Peyer's patch (tissue), 4 donors: ENCODE measurements around the gene SLC1A1. TPM values are rescaled to one million over a fixed set of nuclear protein-coding genes. Genes with fewer than 3 reads are reported as not detected.
A peak's percentile ranks its signal among the peaks of the same experiment; 100 is the strongest.

ENCODE experiments used
- DNase-seq, 3 donors: peaks; one replicate each; pipeline ENCODE4 v3.0.0-alpha.2; 2017 to 2019
- H3K27ac ChIP-seq, 4 donors: fragments of 200-600 bp; sonication (generic); one replicate each; pipeline ENCODE4 v1.5.1; 2016 to 2019
- H3K27me3 ChIP-seq, 2 donors: fragments of 200-600 bp; sonication (generic); one replicate each; pipeline ENCODE4 v1.5.1; 2019
- H3K36me3 ChIP-seq, 3 donors: fragments of 200-600 bp; sonication (generic); one replicate each; pipeline ENCODE4 v1.5.1; 2016 to 2019
- H3K4me1 ChIP-seq, 4 donors: fragments of 200-600 bp; sonication (generic); one replicate each; pipeline ENCODE4 v1.5.1; 2016 to 2019
- H3K4me3 ChIP-seq, 4 donors: fragments of 200-600 bp; sonication (generic); 1 replicate in 3 of 4; 2 replicates in 1 of 4; pipeline ENCODE4 v1.5.1; 2016 to 2019; ENCODE audit warnings: mild to moderate bottlenecking in 1 of 4
- H3K9me3 ChIP-seq, 4 donors: fragments of 200-600 bp; sonication (generic); one replicate each; pipeline ENCODE4 v1.5.1; 2016 to 2019; ENCODE audit warnings: mild to moderate bottlenecking in 1 of 4
- POLR2A ChIP-seq, 2 donors: fragments of 450-650 bp; IDR thresholded peaks; one replicate each; pipeline ENCODE4 v1.5.1; 2017; ENCODE audit warnings: antibody characterized with exemption in 2 of 2, mild to moderate bottlenecking in 2 of 2, moderate library complexity in 2 of 2
- total RNA-seq, 4 donors: library from RNA; depleted of rRNA; stranded (reverse); fragments of >200 nt; gene quantifications; one replicate each; pipeline ENCODE4 v1.1.0, GENCODE V29; 2016
- TF ChIP-seq, protein P1 (sequence below), 6 experiments: fragments of 450-650 bp in 4 of 6; fragments of 200-600 bp in 2 of 6; sonication (generic) in 1 of 6; IDR thresholded peaks; one replicate each; pipeline ENCODE4 v1.5.1; 2017 to 2019; ENCODE audit warnings: antibody characterized with exemption in 6 of 6, mild to moderate bottlenecking in 3 of 6, moderate library complexity in 1 of 6

The SLC1A1 gene
- total RNA-seq, 4 donors from 2014 or later: 5.0 to 357 (median 145) TPM

DNA sequence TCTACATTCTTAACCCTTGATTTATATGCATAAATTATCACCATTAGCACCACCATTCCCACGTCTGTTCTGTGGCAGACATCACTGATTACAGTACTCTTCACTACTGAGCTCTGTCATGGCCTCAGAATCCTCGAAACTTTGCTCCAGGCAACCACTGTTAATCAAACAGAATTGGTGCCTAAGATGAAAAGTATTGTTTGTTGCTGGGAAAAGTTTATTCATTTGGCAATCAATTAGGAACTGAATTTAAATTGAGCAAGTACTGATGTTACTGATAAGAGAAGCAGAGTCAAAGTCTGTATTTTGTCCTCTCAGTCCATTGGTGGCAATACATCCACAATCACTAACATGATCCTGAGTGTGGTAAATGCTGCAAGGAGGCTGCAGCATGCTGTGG lies 12.8 kb downstream of the SLC1A1 start:
- Histone ChIP-seq H3K27me3 (no peaks in the 10 kb centered on the region), H3K9me3 (no peaks in the 10 kb centered on the region), H3K4me1 (peaks cover 0 to 13% (median 1%) of the 10 kb centered on the region in 4 donors), H3K36me3 (no peaks in the 10 kb centered on the region), H3K4me3 (no peak overlapping the region), H3K27ac (peak overlapping the region in 1 of 4 donors; percentile 23)
- TF ChIP-seq, protein P1, sequence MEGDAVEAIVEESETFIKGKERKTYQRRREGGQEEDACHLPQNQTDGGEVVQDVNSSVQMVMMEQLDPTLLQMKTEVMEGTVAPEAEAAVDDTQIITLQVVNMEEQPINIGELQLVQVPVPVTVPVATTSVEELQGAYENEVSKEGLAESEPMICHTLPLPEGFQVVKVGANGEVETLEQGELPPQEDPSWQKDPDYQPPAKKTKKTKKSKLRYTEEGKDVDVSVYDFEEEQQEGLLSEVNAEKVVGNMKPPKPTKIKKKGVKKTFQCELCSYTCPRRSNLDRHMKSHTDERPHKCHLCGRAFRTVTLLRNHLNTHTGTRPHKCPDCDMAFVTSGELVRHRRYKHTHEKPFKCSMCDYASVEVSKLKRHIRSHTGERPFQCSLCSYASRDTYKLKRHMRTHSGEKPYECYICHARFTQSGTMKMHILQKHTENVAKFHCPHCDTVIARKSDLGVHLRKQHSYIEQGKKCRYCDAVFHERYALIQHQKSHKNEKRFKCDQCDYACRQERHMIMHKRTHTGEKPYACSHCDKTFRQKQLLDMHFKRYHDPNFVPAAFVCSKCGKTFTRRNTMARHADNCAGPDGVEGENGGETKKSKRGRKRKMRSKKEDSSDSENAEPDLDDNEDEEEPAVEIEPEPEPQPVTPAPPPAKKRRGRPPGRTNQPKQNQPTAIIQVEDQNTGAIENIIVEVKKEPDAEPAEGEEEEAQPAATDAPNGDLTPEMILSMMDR (IDR thresholded peaks at IDR 0.05): no peak
- no peak for TF ChIP-seq POLR2A (IDR thresholded peaks at IDR 0.05)
- DNase-seq: no peak

DNA sequence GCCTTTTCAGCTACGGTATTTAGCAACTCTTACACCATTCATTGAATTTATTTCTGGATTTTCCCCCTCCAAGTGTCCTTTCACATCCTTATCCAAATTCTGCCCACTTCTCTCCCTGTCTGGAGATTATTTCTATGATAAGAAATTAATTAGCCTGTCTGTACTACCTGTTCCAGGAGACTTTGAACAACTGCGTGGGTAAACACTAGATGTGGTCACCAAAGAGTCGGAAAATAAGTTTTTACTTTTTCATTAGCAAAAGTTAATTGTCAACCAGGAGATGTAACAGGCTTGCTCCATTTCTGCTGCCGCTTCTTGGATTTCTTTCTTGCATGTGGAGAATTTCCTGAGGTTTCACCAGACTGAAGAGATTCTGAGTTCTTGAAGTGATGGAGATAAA lies 14.0 kb downstream of the SLC1A1 start:
- TF ChIP-seq, protein P1 (IDR thresholded peaks at IDR 0.05): no peak
- no peak for TF ChIP-seq POLR2A (IDR thresholded peaks at IDR 0.05)
- no peaks in the 10 kb centered on the region for H3K27me3 ChIP-seq
- H3K4me1 ChIP-seq: peaks cover 0 to 19% (median 1%) of the 10 kb centered on the region in 4 donors
- H3K36me3 ChIP-seq: no peaks in the 10 kb centered on the region
- H3K9me3 ChIP-seq: no peaks in the 10 kb centered on the region
- no peak overlapping the region for H3K27ac ChIP-seq
- no peak overlapping the region for H3K4me3 ChIP-seq
- DNase-seq: no peak

DNA sequence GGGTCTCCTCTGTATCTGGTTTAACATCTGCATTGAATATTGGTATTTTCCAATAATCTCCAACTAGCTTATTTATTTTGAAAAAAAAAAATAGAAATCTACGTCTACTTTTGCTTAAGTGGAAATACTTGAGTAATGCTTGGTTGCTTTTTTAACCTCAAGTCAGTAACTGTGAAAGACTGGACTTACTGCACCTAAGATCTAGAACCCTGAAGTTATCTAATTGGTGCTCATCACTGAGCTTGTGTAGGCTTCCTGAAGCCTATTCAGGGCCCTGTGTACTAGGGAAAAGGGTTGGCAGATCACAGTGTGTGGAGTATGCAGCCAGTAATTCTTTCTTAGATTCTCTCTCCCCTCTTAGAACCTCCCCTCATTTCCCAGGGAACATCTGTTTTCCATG lies 16.2 kb downstream of the SLC1A1 start:
- H3K27ac ChIP-seq: no peak overlapping the region

DNA sequence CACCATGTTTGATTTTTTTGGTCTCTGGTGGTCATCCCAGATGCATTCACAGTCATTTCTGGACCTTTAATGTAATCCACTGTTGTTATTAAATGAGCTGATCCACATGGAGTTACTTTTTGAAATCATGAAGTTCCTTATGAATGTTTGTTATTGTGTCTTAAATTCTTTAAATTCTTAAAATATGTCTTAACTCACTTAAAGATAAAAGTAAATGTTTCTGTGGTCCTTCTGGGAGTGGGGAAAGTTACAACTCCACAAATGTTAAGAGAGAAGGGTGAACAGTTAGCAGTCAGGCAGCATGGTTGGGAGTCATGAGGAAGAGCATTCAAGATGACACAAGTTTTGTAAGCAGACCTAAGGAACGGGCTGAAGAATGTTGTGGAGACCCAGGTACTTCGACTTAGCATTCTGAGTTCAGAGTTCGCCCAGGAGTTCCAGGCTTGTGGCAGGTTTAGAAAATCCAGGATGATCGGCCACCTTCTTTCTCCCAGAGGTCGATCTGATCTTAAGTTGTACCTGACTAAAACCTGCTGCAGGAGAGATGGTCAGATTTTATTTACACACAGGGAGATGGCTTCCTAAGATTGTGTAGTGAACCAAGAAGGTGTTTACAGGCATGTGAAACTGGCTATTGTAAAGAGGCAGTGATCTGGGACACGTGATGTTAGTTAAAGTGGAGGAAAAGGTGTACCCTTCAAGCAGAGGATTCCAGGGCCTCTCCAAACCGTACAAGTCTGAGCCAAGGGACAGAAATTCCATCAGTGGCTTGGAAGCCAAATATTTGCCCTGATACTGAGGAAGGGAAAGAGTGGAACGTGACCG lies 17.2 kb downstream of the SLC1A1 start:
- TF ChIP-seq POLR2A (IDR thresholded peaks at IDR 0.05): no peak
- TF ChIP-seq, protein P1 (IDR thresholded peaks at IDR 0.05): no peak
- Histone ChIP-seq H3K4me1 (peaks cover 0 to 30% (median 5%) of the 10 kb centered on the region in 4 donors), H3K9me3 (no peaks in the 10 kb centered on the region), H3K4me3 (no peak overlapping the region), H3K27me3 (no peaks in the 10 kb centered on the region), H3K27ac (peak overlapping the region in 3 of 4 donors; percentile 9 to 85 (median 81)), H3K36me3 (peaks cover 0 to 2% (median 0%) of the 10 kb centered on the region in 3 donors)
- DNase-seq: no peak

More for the DNA sequence above, 16.2 kb downstream of the SLC1A1 start:
- TF ChIP-seq, protein P1 (IDR thresholded peaks at IDR 0.05): no peak
- TF ChIP-seq POLR2A (IDR thresholded peaks at IDR 0.05): no peak
- no peaks in the 10 kb centered on the region for H3K9me3 ChIP-seq
- H3K4me3 ChIP-seq: no peak overlapping the region
- H3K36me3 ChIP-seq: no peaks in the 10 kb centered on the region
- peaks cover 0 to 30% (median 5%) of the 10 kb centered on the region in 4 donors for H3K4me1 ChIP-seq
- no peak for DNase-seq
- H3K27me3 ChIP-seq: no peaks in the 10 kb centered on the region

DNA sequence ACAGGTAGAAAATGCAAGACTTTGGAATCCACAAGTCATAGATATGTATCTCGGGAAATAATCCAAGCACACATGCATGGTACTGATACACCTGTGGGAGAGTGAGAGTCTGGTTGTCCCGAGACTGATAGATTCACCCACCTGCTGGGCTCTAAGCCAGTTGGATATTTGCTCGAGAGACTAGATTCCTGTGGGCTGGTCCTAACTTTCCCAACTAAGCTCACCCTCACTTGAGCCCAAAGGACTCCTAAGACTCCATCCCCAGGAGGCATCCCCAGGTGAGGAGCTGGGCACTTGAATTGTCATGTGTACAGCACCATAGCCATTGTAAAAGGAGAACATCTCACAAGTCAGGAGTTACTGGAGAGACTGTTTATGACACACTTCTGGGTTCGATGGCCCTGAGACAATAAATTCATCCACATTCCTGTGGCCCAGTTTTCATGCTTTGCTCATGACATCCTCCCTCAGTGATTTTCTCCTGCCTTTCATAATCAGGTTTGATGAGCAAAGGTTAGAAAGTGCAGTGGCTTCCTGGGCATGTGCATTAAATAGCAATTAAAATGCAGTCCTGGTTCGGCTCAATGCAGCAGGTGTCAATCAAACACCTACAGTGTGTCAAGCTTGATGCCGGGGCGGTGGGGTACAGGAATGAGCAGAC lies 18.1 kb downstream of the SLC1A1 start:
- Histone ChIP-seq H3K4me3 (no peak overlapping the region), H3K4me1 (peaks cover 0 to 30% (median 5%) of the 10 kb centered on the region in 4 donors), H3K36me3 (peaks cover 0 to 2% (median 0%) of the 10 kb centered on the region in 3 donors), H3K27ac (peak overlapping the region in 3 of 4 donors; percentile 9 to 85 (median 81)), H3K9me3 (no peaks in the 10 kb centered on the region), H3K27me3 (no peaks in the 10 kb centered on the region)
- DNase-seq: peak in 2 of 3 donors; percentile 52 to 68
- TF ChIP-seq, protein P1 (IDR thresholded peaks at IDR 0.05): no peak
- TF ChIP-seq POLR2A (IDR thresholded peaks at IDR 0.05): peak in 1 of 2 donors; percentile 28
